Measurements from ENCODE around the gene CD68.
"Not testable (repeated sequence)": the region's sequence is repeated elsewhere in the genome, so short reads cannot be mapped to it uniquely, and the experiment has no call there.

Gene CD68

DNA sequence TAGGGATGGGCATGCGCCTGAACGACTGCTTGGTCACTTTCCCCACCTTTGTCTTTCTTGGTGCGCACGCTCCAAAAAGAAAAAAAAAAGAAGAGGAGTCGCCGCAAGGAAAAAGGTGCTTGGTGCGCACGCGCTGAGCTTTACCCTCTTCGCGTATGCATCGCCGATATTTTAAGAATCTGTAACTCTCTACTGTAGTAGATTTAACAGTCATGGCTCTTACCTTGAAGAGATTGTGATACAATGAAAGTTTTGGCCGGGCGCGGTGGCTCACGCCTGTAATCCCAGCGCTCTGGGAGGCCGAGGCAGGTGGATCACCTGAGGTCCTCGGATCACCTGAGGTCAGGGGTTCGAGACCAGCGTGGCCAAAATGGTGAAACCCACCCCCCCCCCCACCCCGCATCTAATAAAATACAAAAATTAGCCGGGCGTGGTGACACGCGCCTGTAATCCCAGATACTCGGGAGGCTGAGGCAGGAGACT is 35.9 kb downstream of the CD68 start:
- Histone ChIP-seq H3K4me1 (ENCODE audit: control insufficient read depth, insufficient read depth, low read length) (peaks cover 19% of the 10 kb centered on the region), H3K27ac (ENCODE audit: low read length) (peak overlapping the region; percentile 67), H3K27me3 (ENCODE audit: control insufficient read depth in 1 of 2, insufficient read depth in 2 of 2, low read length in 2 of 2) (no peaks in the 10 kb centered on the region), H3K9ac (ENCODE audit: low read length in 2 of 2) (peak overlapping the region; percentile 67 to 69), H3K9me3 (ENCODE audit: control insufficient read depth in 2 of 2, low read length in 2 of 2) (no peaks in the 10 kb centered on the region), H3K4me3 (ENCODE audit: low read length in 2 of 2) (peak overlapping the region; percentile 69 to 73), H3K36me3 (ENCODE audit: control insufficient read depth in 2 of 2, insufficient read depth in 2 of 2, low read length in 2 of 2) (peaks cover 2 to 3% of the 10 kb centered on the region in 2 donors)

DNA sequence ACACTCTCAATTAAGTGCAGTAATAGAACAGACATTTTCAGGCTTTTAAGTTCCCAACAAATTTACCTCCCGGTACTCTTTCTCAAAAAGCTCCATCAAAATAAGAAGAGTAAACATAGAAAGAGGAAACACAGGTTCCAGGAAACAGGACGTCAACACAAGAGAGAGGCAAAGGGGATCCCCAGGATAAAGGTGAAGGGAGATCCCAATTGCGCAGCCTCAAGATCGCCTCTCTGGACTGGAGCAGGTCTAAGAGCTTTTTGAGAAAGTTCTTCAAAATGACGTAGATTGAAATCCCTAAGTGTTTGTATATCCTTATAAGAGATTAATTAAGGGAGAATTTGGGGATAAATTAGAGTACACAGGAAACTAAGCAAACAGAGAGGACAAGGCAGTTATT is 39.2 kb downstream of the CD68 start:
- H3K9me3 ChIP-seq (ENCODE audit: control insufficient read depth in 2 of 2, low read length in 2 of 2): no peaks in the 10 kb centered on the region
- no peak overlapping the region for H3K9ac ChIP-seq (ENCODE audit: low read length in 2 of 2)
- H3K4me1 ChIP-seq (ENCODE audit: control insufficient read depth, insufficient read depth, low read length): peaks cover 6% of the 10 kb centered on the region
- no peaks in the 10 kb centered on the region for H3K36me3 ChIP-seq (ENCODE audit: control insufficient read depth in 2 of 2, insufficient read depth in 2 of 2, low read length in 2 of 2)
- no peak overlapping the region for H3K27ac ChIP-seq (ENCODE audit: low read length)
- no peak overlapping the region for H3K4me3 ChIP-seq (ENCODE audit: low read length in 2 of 2)
- H3K27me3 ChIP-seq (ENCODE audit: control insufficient read depth in 1 of 2, insufficient read depth in 2 of 2, low read length in 2 of 2): no peaks in the 10 kb centered on the region

DNA sequence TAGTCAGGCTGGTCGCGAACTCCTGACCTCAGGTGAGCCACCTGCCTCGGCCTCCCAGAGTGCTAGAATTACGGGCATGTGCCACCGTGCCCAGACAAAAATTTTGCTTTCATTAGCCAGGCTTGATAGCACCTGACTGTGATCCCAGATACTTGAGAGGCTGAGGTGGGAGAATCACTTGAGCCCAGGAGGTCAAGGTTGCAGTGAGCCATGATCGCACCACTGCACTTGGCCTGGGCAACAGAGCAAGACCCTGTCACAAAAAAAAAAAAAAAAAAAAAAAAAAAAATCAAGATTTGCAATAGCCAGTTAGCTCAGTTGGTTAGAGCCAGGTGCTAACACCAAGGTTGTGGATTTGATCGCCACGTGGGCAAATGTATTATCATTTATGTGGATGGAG is 41.4 kb downstream of the CD68 start:
- no peaks in the 10 kb centered on the region for H3K9me3 ChIP-seq (ENCODE audit: control insufficient read depth in 2 of 2, low read length in 2 of 2)

DNA sequence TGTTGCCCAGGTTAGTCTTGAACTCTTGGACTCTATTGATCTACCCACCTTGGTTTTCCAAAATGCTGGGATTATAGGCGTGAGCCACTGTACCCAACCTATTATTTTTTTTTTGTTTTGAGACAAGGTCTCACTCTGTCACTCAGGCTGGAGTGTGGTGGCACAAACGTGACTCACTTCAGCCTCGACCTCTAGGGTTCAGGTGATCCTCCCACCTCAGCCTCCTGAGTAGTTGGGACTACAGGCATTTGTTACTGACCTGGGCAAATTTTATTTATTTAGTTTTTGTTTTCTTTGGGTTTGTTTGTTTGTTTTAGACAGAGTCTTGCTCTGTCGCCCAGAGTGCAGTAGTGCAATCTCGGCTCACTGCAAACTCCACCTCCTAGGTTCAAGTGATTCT is 44.2 kb downstream of the CD68 start:
- Histone ChIP-seq H3K9ac (ENCODE audit: low read length in 2 of 2) (no peak overlapping the region), H3K27ac (ENCODE audit: low read length) (no peak overlapping the region), H3K4me1 (ENCODE audit: control insufficient read depth, insufficient read depth, low read length) (peaks cover 12% of the 10 kb centered on the region), H3K36me3 (ENCODE audit: control insufficient read depth in 2 of 2, insufficient read depth in 2 of 2, low read length in 2 of 2) (peaks cover 2 to 4% of the 10 kb centered on the region in 2 donors), H3K4me3 (ENCODE audit: low read length in 2 of 2) (no peak overlapping the region), H3K9me3 (ENCODE audit: control insufficient read depth in 2 of 2, low read length in 2 of 2) (no peaks in the 10 kb centered on the region), H3K27me3 (ENCODE audit: control insufficient read depth in 1 of 2, insufficient read depth in 2 of 2, low read length in 2 of 2) (no peaks in the 10 kb centered on the region)

More for the DNA sequence above, 41.4 kb downstream of the CD68 start:
- no peaks in the 10 kb centered on the region for H3K27me3 ChIP-seq (ENCODE audit: control insufficient read depth in 1 of 2, insufficient read depth in 2 of 2, low read length in 2 of 2)
- H3K36me3 ChIP-seq (ENCODE audit: control insufficient read depth in 2 of 2, insufficient read depth in 2 of 2, low read length in 2 of 2): no peaks in the 10 kb centered on the region
- H3K4me1 ChIP-seq (ENCODE audit: control insufficient read depth, insufficient read depth, low read length): no peaks in the 10 kb centered on the region
- H3K9ac ChIP-seq (ENCODE audit: low read length in 2 of 2): no peak overlapping the region
- no peak overlapping the region for H3K4me3 ChIP-seq (ENCODE audit: low read length in 2 of 2)
- H3K27ac ChIP-seq (ENCODE audit: low read length): no peak overlapping the region

DNA sequence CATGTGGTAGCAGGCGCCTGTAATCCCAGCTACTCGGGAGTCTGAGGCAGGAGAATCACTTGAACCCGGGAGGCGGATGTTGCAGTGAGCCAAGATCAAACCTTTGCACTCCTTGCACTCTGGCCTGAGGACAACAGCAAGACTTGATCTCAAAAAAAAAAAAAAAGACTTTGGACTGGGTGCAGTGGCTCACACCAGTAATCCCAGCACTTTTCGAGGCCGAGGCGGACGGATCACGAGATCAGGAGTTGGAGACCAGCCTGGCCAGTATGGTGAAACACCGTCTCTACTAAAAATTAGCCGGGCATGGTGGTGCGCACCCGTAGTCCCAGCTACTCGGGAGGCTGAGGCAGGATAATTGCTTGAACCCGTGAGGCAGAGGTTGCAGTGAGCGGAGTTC is 46.3 kb downstream of the CD68 start:
- not testable (repeated sequence) for H3K27me3 ChIP-seq (ENCODE audit: control insufficient read depth in 1 of 2, insufficient read depth in 2 of 2, low read length in 2 of 2); H3K36me3 ChIP-seq (ENCODE audit: control insufficient read depth in 2 of 2, insufficient read depth in 2 of 2, low read length in 2 of 2); H3K4me3 ChIP-seq (ENCODE audit: low read length in 2 of 2); H3K9me3 ChIP-seq (ENCODE audit: control insufficient read depth in 2 of 2, low read length in 2 of 2); H3K9ac ChIP-seq (ENCODE audit: low read length in 2 of 2); H3K27ac ChIP-seq (ENCODE audit: low read length)
- H3K4me1 ChIP-seq (ENCODE audit: control insufficient read depth, insufficient read depth, low read length): peaks cover 12% of the 10 kb centered on the region

DNA sequence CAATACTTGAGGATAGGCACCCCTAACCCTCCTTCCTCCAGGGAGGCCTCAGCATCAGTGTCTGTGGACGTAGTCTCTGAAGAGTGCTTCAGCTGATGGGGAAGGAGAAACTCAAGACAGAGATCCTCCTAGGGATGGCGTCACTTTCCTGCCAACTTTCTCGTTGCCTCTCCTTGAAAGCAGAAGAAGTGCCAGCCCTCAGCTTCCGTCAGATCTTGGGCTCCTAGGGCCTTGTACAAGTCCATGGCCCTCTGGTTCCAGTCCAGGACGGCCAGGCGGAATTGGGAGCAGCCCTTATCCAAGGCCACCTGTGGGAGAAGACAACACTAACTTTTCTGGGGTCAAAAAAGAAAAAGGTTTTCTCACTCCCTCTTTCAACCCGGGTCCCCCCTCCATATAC is 46.9 kb downstream of the CD68 start:
- Histone ChIP-seq H3K4me1 (ENCODE audit: control insufficient read depth, insufficient read depth, low read length) (peaks cover 12% of the 10 kb centered on the region), H3K4me3 (ENCODE audit: low read length in 2 of 2) (peak overlapping the region; percentile 86 to 87), H3K27ac (ENCODE audit: low read length) (peak overlapping the region; percentile 90), H3K36me3 (ENCODE audit: control insufficient read depth in 2 of 2, insufficient read depth in 2 of 2, low read length in 2 of 2) (peaks cover 2 to 4% of the 10 kb centered on the region in 2 donors), H3K9me3 (ENCODE audit: control insufficient read depth in 2 of 2, low read length in 2 of 2) (no peaks in the 10 kb centered on the region), H3K9ac (ENCODE audit: low read length in 2 of 2) (peak overlapping the region; percentile 93 to 97), H3K27me3 (ENCODE audit: control insufficient read depth in 1 of 2, insufficient read depth in 2 of 2, low read length in 2 of 2) (no peaks in the 10 kb centered on the region)

DNA sequence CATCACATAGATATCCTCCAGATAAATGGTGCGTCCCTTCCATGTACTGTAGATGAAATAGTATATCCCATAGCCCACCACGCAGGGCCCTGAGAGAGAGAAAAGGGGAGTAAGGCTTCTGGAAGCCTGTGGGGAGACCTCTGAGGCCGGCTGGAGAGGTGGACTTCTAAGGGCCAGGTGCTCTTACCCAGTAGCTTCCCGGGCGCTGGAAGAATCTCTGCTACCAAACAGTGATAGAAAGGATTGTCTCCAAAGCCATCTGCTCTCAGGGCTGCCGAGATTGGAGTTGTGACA is 47.5 kb downstream of the CD68 start:
- Histone ChIP-seq H3K27ac (ENCODE audit: low read length) (peak overlapping the region; percentile 90), H3K4me3 (ENCODE audit: low read length in 2 of 2) (peak overlapping the region; percentile 86 to 87), H3K9me3 (ENCODE audit: control insufficient read depth in 2 of 2, low read length in 2 of 2) (no peaks in the 10 kb centered on the region), H3K27me3 (ENCODE audit: control insufficient read depth in 1 of 2, insufficient read depth in 2 of 2, low read length in 2 of 2) (no peaks in the 10 kb centered on the region), H3K9ac (ENCODE audit: low read length in 2 of 2) (peak overlapping the region; percentile 93 to 97), H3K36me3 (ENCODE audit: control insufficient read depth in 2 of 2, insufficient read depth in 2 of 2, low read length in 2 of 2) (peaks cover 2 to 4% of the 10 kb centered on the region in 2 donors), H3K4me1 (ENCODE audit: control insufficient read depth, insufficient read depth, low read length) (peaks cover 12% of the 10 kb centered on the region)

DNA sequence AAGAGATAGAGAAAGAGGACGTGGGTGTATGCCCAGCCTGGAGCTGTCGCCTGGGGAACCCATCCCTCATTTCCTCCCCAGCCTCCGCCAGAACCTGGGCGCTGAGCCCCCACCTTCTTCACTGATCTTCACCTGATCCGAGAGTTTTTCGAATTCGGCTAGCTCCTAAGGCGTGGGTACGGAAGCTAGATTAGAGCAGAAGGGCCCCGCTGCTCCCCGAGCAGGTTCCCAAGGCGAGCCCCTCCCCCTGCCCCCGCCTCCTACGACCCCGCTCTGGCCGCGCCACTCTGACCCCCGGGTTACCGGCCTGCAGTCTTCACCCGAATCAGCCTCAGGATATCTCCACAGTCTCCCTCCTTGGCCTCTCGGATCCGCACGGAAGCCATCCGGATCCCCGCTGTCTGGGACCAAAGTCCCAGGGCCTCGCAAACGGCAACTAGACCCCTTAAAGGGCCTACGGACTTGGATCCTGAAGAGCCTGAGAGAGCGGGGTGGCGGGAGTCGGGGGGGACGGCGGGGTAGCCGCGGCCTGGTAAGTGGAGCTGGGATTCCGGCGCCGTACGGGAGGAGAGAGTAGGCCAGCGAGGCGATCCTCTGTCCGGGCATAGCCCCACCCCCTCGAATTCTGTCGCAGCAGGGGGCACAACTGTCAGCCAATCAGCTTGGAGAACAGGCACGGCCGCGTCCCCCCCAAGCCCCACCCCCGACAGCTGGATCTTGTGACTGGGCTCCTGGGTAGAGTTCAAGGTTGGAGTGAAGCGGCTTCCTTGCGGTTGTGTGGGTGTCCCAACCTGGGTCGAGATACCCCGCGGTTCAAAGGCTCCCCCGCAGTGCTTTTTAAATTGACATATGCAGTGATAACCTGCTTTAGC is 48.0 kb downstream of the CD68 start, which contains the start of gene SAT2:
TSS of gene SAT2 (minus strand) at position 572 of the 872 bp plus-strand sequence. CDS start at position 386, 186 bp downstream.
- Histone ChIP-seq H3K27ac (ENCODE audit: low read length) (peak within 1 kb of the TSS; percentile 90), H3K36me3 (ENCODE audit: control insufficient read depth in 2 of 2, insufficient read depth in 2 of 2, low read length in 2 of 2) (peaks cover 2 to 4% of the 10 kb centered on the region in 2 donors), H3K4me1 (ENCODE audit: control insufficient read depth, insufficient read depth, low read length) (peaks cover 12% of the 10 kb centered on the region), H3K9me3 (ENCODE audit: control insufficient read depth in 2 of 2, low read length in 2 of 2) (no peaks in the 10 kb centered on the region), H3K9ac (ENCODE audit: low read length in 2 of 2) (peak within 1 kb of the TSS; percentile 93 to 97), H3K4me3 (ENCODE audit: low read length in 2 of 2) (peak within 1 kb of the TSS; percentile 86 to 87), H3K27me3 (ENCODE audit: control insufficient read depth in 1 of 2, insufficient read depth in 2 of 2, low read length in 2 of 2) (no peaks in the 10 kb centered on the region)

DNA sequence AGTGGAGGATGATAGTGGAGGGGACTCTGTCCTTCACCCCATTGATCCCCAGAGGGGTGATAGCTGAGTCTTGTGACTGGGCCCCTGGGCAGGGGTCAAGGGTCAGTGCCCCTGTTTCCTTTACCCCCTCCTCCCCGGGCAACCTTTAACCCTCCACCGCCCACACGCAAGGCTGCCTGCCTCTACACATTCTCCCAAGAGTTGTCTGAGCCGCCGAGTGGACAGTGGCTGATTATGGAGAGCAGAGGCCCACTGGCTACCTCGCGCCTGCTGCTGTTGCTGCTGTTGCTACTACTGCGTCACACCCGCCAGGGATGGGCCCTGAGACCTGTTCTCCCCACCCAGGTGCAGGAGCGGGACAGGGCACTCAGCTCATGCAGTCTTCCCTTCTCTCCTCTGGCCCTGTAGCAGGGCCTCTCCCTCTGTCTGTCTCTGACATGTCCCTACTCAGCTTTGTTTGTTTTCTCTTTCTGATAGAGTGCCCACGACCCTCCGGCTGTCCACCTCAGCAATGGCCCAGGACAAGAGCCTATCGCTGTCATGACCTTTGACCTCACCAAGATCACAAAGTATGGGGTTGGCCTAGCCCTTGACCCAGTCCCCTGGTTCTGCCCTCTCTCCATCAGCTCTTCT is 50.6 kb downstream of the CD68 start, which contains the start of gene SHBG:
TSS of gene SHBG (plus strand) at position 197 of the 633 bp plus-strand sequence. CDS start at position 235, 38 bp downstream.
- H3K36me3 ChIP-seq (ENCODE audit: control insufficient read depth in 2 of 2, insufficient read depth in 2 of 2, low read length in 2 of 2): peaks cover 2 to 4% of the 10 kb centered on the region in 2 donors
- H3K9me3 ChIP-seq (ENCODE audit: control insufficient read depth in 2 of 2, low read length in 2 of 2): no peaks in the 10 kb centered on the region
- no peak within 1 kb of the TSS for H3K4me3 ChIP-seq (ENCODE audit: low read length in 2 of 2)
- no peak within 1 kb of the TSS for H3K27ac ChIP-seq (ENCODE audit: low read length)
- no peaks in the 10 kb centered on the region for H3K27me3 ChIP-seq (ENCODE audit: control insufficient read depth in 1 of 2, insufficient read depth in 2 of 2, low read length in 2 of 2)
- peaks cover 14% of the 10 kb centered on the region for H3K4me1 ChIP-seq (ENCODE audit: control insufficient read depth, insufficient read depth, low read length)
- no peak within 1 kb of the TSS for H3K9ac ChIP-seq (ENCODE audit: low read length in 2 of 2)
